KG1 (cell line): ENCODE data around the gene TTC27.

ENCODE experiments used
- DNase-seq: peaks from one replicate; lab custom pipeline; 2025; lab: John Stamatoyannopoulos, UW

Gene TTC27

GRCh38 chr2:32668254-32668653 is 40.4 kb downstream of the TTC27 start:
- no peak for DNase-seq

- DNase-seq: no peak
Observed at GRCh38 chr2:32671885-32672533, 44.2 kb downstream of the TTC27 start.

- no peak for DNase-seq
Observed at GRCh38 chr2:32678825-32679224, 51.0 kb downstream of the TTC27 start.

- no peak for DNase-seq
Observed at GRCh38 chr2:32680942-32681341, 53.1 kb downstream of the TTC27 start.

- DNase-seq: no peak
Observed at GRCh38 chr2:32683520-32684086, 55.8 kb downstream of the TTC27 start.

- no peak for DNase-seq
Observed at GRCh38 chr2:32688541-32688940, 60.7 kb downstream of the TTC27 start.

- DNase-seq: no peak
Observed at GRCh38 chr2:32691678-32692077, 63.8 kb downstream of the TTC27 start.

- no peak for DNase-seq
Observed at GRCh38 chr2:32696439-32696838, 68.6 kb downstream of the TTC27 start.

GRCh38 chr2:32697156-32697555 is 69.3 kb downstream of the TTC27 start:
- no peak for DNase-seq

GRCh38 chr2:32699151-32699550 is 71.3 kb downstream of the TTC27 start:
- DNase-seq: no peak

- no peak for DNase-seq
Observed at GRCh38 chr2:32701806-32702205, 74.0 kb downstream of the TTC27 start.

GRCh38 chr2:32702303-32703064 is 74.6 kb downstream of the TTC27 start:
- no peak for DNase-seq

GRCh38 chr2:32706815-32707579 is 79.1 kb downstream of the TTC27 start:
- no peak for DNase-seq

GRCh38 chr2:32711219-32711618 is 83.4 kb downstream of the TTC27 start:
- DNase-seq: no peak

- no peak for DNase-seq
Observed at GRCh38 chr2:32711908-32712501, 84.2 kb downstream of the TTC27 start.

GRCh38 chr2:32712870-32713269 is 85.0 kb downstream of the TTC27 start:
- no peak for DNase-seq

- no peak for DNase-seq
Observed at GRCh38 chr2:32714521-32714920, 86.7 kb downstream of the TTC27 start.

GRCh38 chr2:32715391-32715841 is 87.6 kb downstream of the TTC27 start:
- no peak for DNase-seq

- DNase-seq: no peak
Observed at GRCh38 chr2:32715981-32716380, 88.1 kb downstream of the TTC27 start.

- no peak for DNase-seq
Observed at GRCh38 chr2:32716598-32716997, 88.7 kb downstream of the TTC27 start.

GRCh38 chr2:32718752-32719151 is 90.9 kb downstream of the TTC27 start:
- DNase-seq: no peak

GRCh38 chr2:32719430-32719829 is 91.6 kb downstream of the TTC27 start:
- DNase-seq: no peak
